ENCODE measurements around the gene SAMD7. TPM values are rescaled to one million over a fixed set of nuclear protein-coding genes. Genes with fewer than 3 reads are reported as not detected.

SAMD7 gene
- polyA plus RNA-seq, 12 donors, result not detected

DNA sequence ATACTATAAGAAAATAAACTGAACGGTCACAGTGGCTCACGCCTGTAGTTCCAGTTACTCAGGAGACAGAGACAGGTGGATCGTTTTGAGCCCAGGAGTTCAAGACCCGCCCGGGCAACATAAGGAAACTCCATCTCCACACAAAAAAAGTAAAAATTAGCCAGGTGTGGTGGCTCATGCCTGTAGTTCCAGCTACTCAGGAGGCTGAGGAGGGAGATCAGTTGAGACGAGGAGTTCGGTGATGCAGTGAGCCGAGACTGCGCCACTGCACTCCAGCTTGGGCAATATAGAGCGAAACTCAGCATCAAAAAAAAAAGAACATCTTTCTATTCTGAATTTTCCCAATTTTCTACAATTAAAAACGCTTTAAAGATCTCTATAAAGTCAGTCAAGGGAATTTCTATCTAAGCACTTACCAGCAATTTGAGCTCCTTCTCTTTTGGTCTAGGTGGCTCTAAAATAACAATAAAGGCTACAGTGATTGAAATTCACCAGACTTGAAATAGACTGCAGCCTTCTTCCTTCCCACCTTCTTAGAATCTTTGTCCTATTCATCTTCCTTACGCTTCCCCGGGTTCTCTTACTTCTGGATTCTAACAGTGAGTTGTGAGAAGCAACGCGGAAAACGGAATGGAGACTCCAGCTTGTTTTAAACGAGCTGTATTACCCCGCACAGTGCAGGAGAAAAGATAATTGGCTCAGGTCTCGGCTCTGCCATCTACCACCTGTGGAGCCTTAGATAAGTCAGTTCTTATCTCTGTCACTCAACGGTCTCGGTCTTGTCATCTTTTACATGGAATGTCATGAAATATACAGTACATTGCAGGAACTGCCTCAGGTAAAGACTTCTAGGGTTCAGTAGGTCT lies 54.4 kb downstream of the SAMD7 start:
- no peak for DNase-seq

DNA sequence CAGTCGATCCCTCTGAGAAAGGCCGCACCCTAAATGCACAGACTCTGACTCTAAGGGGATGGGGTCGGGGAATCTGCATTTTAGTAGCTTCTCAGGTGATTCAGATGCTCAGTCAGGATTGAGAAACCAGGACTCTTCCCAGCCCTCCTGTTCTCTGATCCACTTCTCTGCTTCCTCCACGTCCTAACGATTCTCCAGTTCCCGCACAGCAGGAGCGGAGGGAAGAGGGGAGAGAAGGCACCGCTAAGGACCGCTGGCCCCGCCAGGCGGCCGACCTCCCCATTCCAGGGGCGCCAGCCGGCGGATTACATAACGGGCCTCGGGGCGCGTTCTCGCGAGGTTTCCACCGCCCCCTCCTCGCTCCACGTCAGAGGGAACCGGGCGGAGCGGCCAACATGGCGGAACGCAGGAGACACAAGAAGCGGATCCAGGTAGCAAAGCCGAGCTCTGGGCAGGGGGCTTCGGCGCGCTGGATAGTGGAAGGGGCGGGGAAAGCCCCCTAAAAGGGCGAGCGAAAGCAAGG lies 55.1 kb downstream of the SAMD7 start, which contains the start of gene SEC62:
SEC62 (plus strand) TSS at position 380 of the 523 bp plus-strand sequence; CDS start at position 396, 16 bp downstream.
- peak; percentile 97 for DNase-seq

DNA sequence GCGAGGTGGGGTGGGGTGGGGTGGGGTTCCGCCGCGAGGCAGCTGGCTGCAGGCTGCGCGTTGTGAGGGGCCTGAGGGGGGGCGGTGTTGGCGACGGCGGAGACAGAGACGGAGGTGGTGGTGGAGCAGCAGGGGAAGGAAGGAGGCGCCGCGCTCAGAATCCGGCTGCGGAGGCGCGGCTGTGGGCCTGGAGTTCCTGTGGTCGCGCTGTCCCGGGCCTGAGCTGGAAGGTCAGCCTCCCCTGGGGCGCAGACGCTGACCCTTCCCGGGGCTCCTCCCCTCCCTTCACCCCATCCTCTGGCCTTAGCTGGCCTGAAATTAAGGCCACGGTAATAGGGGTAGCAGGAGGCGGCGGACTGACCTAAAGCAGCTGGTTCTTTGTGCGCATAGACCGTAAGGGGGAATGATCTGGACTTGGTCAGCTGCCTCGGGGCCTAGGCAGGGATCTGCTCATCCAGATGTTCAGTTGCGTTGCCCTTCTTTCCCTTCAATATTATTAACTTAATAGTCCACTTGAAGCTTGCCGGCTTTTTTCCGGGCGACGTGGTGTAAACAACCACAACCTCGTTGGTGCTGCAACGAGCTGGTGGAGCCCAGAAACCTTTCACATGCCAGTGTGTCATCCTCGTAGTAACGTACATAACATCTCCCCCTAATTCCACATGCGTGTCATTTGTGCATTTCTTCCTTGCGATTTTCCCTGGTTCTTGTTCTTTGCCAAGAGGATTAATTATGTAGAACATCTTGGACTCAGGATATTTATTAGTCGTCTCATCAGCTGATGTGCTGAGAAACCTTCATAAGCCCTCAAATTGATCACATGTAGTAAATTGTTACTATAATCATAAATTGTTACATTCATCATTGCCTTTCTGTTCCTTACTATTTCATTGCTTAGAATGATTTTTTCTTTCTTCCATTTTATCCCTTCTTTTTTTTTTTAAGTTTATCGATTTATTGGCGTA lies 55.9 kb downstream of the SAMD7 start:
- DNase-seq, result peak; percentile 67

DNA sequence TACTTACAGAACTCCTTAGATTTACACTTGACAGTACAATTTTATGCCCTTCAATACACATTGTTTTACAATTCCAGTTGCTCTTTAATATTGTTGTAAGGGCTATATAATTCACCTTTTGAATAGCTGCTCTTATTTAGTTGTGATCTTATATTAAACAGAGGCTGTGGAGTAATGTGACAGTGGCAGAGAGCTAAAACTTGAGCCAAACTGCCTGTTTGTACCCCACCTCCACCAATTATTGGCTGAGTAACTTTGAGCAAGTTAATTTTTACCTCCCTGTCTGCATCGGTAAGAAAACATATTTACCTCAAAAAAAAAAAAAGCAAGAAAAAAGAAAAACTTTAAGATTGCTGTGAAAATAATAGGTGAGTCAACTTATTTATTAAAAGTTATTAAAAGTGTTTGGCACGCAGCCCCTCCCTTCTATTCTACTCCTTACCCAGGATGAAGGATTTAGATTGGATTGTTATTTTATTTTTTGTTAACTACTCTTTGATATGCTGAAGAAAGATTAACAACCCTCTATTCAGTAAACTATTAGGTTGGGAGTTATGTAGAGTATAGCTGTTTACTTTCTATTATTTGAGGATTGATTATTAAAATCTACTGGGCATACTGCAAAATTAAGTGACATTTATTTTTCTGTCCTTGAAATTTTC lies 57.0 kb downstream of the SAMD7 start:
- no peak for DNase-seq

DNA sequence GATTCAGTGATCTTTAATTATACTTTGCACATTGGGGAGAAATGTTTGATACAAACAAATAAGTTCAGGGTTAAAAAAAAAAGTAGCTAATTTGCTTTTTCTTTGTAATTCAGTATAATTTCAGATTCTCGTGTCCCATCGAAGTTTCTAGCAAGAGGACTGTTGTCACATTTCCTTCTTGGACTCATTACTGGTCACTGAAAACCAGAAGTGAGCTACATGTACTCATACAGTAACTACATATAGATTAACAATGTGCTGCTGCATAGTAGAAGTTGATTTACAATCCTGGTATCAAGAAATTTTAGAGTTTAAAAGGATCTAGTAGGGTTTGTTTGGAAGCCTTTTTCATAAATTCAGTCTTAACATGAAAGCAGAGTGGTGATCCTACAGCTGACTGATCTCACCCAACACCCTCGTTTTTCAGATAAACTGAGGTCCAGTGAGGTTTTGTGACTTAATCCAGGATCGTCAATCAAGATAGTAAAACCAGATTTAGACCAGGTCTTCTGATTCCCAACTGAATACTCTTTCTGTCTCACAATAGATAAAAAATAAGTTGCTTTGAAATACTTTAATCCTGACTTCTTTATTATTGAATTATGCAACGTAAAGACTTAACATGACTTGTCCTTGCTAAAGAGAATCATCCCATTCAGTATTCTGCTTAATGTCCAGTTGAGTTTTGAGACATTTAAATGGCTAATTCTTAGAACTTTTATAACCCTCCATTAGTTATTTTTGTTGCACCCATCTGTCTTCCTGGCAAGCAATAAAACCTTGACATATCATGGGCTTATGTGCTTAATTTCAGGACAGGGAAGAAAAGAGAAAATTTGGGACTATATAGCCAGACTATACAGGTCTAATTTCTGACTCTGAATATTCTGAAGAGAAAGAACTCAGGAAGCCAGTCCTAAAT lies 58.1 kb downstream of the SAMD7 start:
- no peak for DNase-seq

DNA sequence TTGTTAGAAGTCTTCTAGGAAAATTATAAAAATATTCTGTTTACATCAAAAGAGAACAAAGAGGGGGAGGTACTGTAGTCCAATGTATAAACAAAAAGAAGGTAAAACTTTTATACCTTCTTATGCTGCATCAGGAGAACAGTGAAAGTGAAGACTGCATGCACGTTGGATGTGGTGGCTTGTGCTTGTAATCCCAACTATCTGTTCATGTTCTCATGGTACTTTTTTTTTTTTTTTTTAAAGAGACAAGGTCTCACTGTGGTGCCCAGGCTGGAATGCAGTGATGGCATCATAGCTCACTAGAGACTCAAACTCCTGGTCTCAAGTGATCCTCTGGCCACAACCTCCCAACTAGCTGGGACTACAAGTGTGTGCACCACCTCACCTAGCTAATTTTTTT lies 59.5 kb downstream of the SAMD7 start:
- no peak for DNase-seq

DNA sequence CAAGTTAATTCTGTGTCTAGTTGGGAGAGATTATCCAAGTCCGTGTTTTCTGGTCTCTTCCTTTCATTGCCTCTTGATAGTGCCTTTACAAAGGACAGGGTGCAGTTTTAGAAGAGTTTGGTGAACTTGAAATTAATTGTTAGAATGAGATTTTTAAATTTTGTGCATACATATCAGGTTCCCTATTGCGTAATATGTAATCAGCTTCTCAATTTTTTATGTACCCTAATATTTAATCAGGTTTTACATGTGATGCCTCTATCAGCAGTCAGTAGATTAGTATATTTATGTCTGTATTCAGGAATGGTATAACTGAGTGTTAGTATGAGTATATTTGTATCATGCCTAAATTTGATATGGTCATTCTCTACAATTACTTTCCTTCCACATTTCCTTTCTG lies 60.1 kb downstream of the SAMD7 start:
- DNase-seq, result no peak

DNA sequence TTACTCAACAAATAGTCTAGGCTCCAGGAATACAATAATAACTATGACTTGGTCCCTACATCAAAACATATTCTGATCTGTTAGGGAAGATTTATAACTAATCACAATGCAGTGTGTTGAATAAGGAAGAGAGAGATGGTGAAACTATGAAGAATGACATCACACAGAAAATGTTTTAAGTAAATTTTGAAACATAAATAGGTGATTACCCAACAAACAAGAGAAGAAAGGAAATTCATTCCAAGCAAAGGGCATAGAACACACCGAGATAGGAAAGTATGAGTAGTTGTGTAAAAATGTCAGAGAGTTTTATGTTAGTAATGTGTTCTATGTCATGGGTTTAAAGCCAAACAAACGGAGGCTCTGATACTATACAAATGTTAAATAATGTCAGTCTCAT lies 68.7 kb downstream of the SAMD7 start:
- DNase-seq, result no peak

DNA sequence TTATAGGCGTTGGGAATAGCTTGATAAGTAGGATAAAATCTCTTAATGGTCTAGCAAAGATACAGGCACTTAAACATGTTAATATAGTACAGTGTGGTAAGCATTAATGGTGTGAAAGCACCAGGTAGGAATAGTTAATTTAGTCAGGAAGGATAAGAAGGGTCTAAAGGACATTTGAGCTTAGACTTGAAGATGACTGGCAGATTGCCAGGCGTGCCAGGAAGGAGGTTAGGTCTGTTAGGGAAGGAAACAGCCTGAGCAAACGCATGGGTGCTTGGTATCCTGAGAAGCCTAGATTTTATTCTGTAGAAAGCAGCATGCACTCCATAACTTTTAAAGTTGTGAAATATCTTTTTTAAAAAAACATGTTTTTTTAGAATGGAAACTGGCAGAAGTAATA lies 72.9 kb downstream of the SAMD7 start:
- no peak for DNase-seq

Other genes with a start within 250 kb of the SAMD7 start
- 10 to 100 TPM in 11 of 12 donors, not detected in 1; 10.4 to 18.5 (median 12.9) TPM for gene MECOM, start 247.9 kb upstream of the SAMD7 start, polyA plus RNA-seq (ENCODE audit: insufficient read length in 12 of 12)
- under 1 TPM in 2 of 12 donors, not detected in 10; 0.22 to 0.36 TPM for gene TERC, start 146.5 kb upstream of the SAMD7 start, polyA plus RNA-seq (ENCODE audit: insufficient read length in 12 of 12)
- gene ACTRT3, start 142.0 kb upstream of the SAMD7 start, polyA plus RNA-seq (ENCODE audit: insufficient read length in 12 of 12), result 1 to 10 TPM in 10 of 12 donors, not detected in 2; 2.5 to 4.2 (median 3.1) TPM
- gene MYNN, start 138.2 kb upstream of the SAMD7 start, polyA plus RNA-seq (ENCODE audit: insufficient read length in 12 of 12), result 10 to 100 TPM in 11 of 12 donors, not detected in 1; 19.2 to 28.4 (median 23.2) TPM
- under 1 TPM in 6 of 12 donors, not detected in 6; 0.08 to 0.23 (median 0.11) TPM for gene LRRIQ4, start 98.7 kb upstream of the SAMD7 start, polyA plus RNA-seq (ENCODE audit: insufficient read length in 12 of 12)
- gene LRRC34, start 98.7 kb upstream of the SAMD7 start, polyA plus RNA-seq (ENCODE audit: insufficient read length in 12 of 12), result 10 to 100 TPM in 1 of 12 donors, 1 to 10 TPM in 9, not detected in 2; 2.3 to 10.3 (median 5.9) TPM
- 1 to 10 TPM in 1 of 12 donors, not detected in 11; 8.3 TPM for gene LRRC31, start 41.6 kb upstream of the SAMD7 start, polyA plus RNA-seq (ENCODE audit: insufficient read length in 12 of 12)
- 100 to 1,000 TPM in 3 of 12 donors, 10 to 100 TPM in 8, not detected in 1; 66.6 to 132 (median 89.8) TPM for gene SEC62, start 55.2 kb downstream of the SAMD7 start, polyA plus RNA-seq (ENCODE audit: insufficient read length in 12 of 12)
- gene GPR160, start 126.4 kb downstream of the SAMD7 start, polyA plus RNA-seq (ENCODE audit: insufficient read length in 12 of 12), result 10 to 100 TPM in 1 of 12 donors, 1 to 10 TPM in 10, not detected in 1; 2.1 to 47.5 (median 3.2) TPM